Posterior vena cava (tissue), 2 donors: ENCODE measurements around the gene C4orf33. TPM values are rescaled to one million over a fixed set of nuclear protein-coding genes. Genes with fewer than 3 reads are reported as not detected.

Source experiments
- total RNA-seq, 2 donors: library from RNA; stranded (reverse); fragmentation: NEBNext Ultra II Directional; extraction: Animal tissue kit (Norgen Biotek cat#: 25700); gene quantifications; one replicate each; pipeline ENCODE4 v1.2.1, GENCODE V29; 2021
- donor health status: DM: yes; HTN: yes; CAD: no.
- donor health status: DM: yes; HTN: yes; CAD: no.

Gene C4orf33
- total RNA-seq, 2 donors from 2014 or later, result 5.1 to 7.1 TPM

Other genes with a start within 250 kb of the C4orf33 start
- gene SCLT1, start 2.6 kb upstream of the C4orf33 start, total RNA-seq, result 10 to 100 TPM; 18.0 to 19.8 TPM